Measurements from ENCODE around the gene SAMD4A. TPM values are rescaled to one million over a fixed set of nuclear protein-coding genes. Genes with fewer than 3 reads are reported as not detected.
"Not testable (repeated sequence)": the region's sequence is repeated elsewhere in the genome, so short reads cannot be mapped to it uniquely, and the experiment has no call there.

SAMD4A gene
- total RNA-seq, 1 donor from 2014 or later = 30.6 TPM

DNA sequence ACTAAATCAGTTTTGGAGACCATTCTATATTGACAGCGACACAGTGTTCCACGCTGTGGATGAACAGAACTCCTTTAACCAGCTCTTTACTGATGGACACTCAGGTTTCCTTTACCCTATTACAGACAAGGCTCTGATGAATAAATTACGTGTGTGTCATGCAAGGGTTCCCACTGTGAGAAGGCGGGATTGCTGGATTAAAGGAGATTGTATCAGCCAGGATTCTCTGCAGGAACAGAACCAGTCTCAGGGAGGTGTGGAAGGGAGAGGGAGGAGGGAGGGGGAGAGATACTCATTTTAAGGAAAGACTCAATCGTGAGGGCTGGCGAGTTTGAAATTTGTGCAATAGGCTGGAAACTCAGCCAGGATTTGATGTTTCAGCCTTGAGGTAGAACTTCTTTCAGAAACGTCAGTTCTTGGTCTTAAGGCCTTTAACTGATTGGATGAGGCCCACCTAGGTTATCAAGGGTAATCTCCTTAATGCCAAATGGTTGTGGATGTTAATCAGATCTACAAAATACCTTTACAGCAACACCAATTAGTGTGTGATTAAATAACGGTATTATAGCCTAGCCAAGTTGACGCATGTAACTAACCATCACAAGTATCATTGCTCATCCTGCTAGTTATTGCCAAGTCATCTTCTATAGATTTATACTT, 231.7 kb downstream of the SAMD4A start:
- DNase-seq (no peak), ATAC-seq (no peak)
- Histone ChIP-seq H3K4me1 (no peaks in the 10 kb centered on the region), H3K36me3 (no peaks in the 10 kb centered on the region), H3K9me3 (peaks cover 5% of the 10 kb centered on the region), H3K4me3 (no peak overlapping the region), H3K27ac (no peak overlapping the region), H3K27me3 (ENCODE audit: low read depth) (no peaks in the 10 kb centered on the region)
- intact Hi-C loops (cut with DNase I) = no loop called here
- TF ChIP-seq, protein P1, sequence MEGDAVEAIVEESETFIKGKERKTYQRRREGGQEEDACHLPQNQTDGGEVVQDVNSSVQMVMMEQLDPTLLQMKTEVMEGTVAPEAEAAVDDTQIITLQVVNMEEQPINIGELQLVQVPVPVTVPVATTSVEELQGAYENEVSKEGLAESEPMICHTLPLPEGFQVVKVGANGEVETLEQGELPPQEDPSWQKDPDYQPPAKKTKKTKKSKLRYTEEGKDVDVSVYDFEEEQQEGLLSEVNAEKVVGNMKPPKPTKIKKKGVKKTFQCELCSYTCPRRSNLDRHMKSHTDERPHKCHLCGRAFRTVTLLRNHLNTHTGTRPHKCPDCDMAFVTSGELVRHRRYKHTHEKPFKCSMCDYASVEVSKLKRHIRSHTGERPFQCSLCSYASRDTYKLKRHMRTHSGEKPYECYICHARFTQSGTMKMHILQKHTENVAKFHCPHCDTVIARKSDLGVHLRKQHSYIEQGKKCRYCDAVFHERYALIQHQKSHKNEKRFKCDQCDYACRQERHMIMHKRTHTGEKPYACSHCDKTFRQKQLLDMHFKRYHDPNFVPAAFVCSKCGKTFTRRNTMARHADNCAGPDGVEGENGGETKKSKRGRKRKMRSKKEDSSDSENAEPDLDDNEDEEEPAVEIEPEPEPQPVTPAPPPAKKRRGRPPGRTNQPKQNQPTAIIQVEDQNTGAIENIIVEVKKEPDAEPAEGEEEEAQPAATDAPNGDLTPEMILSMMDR (IDR thresholded peaks at IDR 0.05) = no peak

DNA sequence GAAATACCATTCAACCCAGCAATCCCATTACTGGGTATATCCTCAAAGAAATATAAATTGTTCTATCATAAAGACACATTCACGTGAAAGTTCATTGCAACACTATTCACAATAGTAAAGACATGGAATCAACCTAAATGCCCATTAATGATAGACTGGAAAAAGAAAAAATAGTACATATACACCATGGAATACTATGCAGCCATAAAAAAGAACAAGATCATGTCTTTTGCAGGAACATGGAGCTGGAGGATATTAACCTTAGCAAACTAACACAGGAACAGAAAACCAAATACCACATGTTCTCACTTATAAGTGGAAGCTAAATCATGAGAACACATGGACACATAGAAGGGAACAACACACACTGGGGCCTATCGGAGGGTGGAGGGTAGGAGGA, 234.6 kb downstream of the SAMD4A start:
- intact Hi-C loops (cut with DNase I); DNase-seq; H3K4me3 ChIP-seq; H3K4me1 ChIP-seq; H3K36me3 ChIP-seq; ATAC-seq; H3K27me3 ChIP-seq (ENCODE audit: low read depth); H3K9me3 ChIP-seq; H3K27ac ChIP-seq: not testable (repeated sequence)

DNA sequence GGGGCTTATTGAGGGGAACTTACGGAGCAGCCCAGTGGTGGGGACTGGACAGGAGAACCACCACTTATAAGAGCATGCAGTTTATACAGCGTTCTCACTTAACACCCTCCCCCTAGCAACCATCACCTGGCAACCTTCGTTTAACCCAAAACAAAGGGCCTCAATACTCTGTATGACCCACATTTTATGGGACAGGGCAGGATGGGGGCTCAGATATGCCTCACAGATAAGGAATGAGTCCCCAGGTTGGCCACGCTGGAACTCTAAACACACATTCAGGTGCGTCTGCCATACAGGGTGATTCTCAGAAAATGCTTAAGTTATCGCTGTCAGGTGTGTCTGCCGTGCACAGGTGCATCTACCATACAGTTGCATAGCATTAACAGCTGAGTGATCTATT, 236.5 kb downstream of the SAMD4A start:
- Histone ChIP-seq H3K9me3 (no peaks in the 10 kb centered on the region), H3K27me3 (ENCODE audit: low read depth) (no peaks in the 10 kb centered on the region), H3K27ac (no peak overlapping the region), H3K4me1 (peaks cover 9% of the 10 kb centered on the region), H3K36me3 (no peaks in the 10 kb centered on the region), H3K4me3 (no peak overlapping the region)
- intact Hi-C loops (cut with DNase I) = no loop called here
- no peak for ATAC-seq
- no peak for DNase-seq
- TF ChIP-seq, protein P1 (IDR thresholded peaks at IDR 0.05) = no peak

DNA sequence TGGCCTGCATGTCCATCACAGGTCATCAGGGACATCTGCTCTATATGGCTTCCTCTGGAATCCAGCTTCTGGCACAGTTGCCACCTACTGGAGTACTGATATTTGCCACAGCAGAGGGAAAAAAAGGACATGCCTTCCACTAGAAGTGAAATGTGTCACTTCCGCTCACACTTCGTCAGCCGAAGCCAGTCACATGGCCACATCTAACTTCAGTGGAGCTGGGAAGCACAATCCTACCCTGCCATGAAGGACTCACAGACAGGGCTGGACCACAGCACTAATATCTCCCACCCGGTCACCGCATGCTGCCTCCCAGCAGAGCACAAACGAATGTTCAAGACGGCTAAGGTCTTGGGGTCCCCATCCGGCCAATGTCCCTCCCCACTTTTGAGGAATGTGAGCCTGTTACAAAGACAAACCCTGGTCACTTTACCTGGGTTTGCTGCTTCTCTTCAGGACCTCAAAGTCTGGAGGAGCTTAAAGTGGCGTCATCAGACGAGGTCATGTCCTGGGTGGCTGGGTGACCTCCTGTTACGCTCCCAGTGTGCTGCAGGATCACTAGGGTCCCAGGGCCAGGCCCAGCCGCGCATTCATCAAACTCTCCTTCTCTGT, 237.1 kb downstream of the SAMD4A start:
- Histone ChIP-seq H3K36me3 (no peaks in the 10 kb centered on the region), H3K9me3 (no peaks in the 10 kb centered on the region), H3K4me1 (peaks cover 9% of the 10 kb centered on the region), H3K27me3 (ENCODE audit: low read depth) (no peaks in the 10 kb centered on the region), H3K4me3 (no peak overlapping the region), H3K27ac (no peak overlapping the region)
- no peak for DNase-seq
- TF ChIP-seq, protein P1 (IDR thresholded peaks at IDR 0.05) = no peak
- no peak for ATAC-seq
- intact Hi-C loops (cut with DNase I) = no loop called here

DNA sequence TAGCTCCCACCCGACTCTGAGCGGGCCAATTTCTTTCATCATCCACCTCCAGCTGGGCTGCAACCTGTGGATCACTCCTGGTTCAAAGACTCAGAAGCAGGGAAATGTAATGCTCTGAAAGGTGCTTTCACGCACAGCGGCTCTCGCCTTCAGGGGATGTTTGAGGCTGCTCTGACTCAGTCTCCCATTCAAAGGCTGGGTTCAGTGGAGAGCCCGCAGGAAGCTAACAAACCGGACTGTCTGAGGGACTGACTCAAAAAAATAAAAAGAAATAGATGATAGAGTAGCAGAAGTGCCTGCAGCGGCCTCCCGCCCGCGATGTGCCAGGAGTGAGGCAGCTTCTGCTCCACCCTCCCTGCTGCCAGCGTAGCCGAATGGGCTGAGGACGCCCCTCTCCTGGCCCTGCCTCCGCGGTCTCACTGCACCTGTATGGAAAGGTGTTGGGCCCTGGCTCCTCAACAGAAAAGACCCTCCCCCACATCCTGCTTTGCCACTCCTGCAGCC, 237.7 kb downstream of the SAMD4A start:
- H3K4me3 ChIP-seq = no peak overlapping the region
- ATAC-seq = no peak
- peaks cover 9% of the 10 kb centered on the region for H3K4me1 ChIP-seq
- H3K27me3 ChIP-seq (ENCODE audit: low read depth) = no peaks in the 10 kb centered on the region
- no peaks in the 10 kb centered on the region for H3K9me3 ChIP-seq
- TF ChIP-seq, protein P1 (IDR thresholded peaks at IDR 0.05) = no peak
- H3K27ac ChIP-seq = no peak overlapping the region
- H3K36me3 ChIP-seq = no peaks in the 10 kb centered on the region
- DNase-seq = no peak
- intact Hi-C loops (cut with DNase I) = no loop called here

DNA sequence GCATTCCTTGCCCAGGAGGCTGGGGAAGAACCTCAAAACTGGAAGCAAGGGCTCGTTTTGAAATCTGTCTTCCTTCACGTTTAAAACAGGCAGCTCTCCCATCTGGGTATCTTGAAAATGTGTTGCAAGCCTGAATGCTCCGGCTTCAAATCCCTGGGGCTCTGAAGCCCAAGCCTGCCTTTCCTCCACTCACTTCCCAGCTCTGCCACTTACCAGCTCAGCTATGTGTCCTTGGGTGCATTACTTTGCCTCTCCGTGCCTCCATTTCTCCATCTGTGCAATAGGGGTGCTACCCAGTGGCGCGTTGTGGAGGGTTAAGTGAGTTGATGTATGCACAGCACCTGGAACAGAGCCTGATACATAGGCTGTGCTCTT, 238.1 kb downstream of the SAMD4A start:
- H3K27ac ChIP-seq = no peak overlapping the region
- intact Hi-C loops (cut with DNase I) = no loop called here
- no peaks in the 10 kb centered on the region for H3K9me3 ChIP-seq
- H3K27me3 ChIP-seq (ENCODE audit: low read depth) = no peaks in the 10 kb centered on the region
- H3K36me3 ChIP-seq = no peaks in the 10 kb centered on the region
- peak in 1 of 2 donors; percentile 13 for ATAC-seq
- H3K4me1 ChIP-seq = peaks cover 9% of the 10 kb centered on the region
- H3K4me3 ChIP-seq = no peak overlapping the region
- TF ChIP-seq, protein P1 (IDR thresholded peaks at IDR 0.05) = no peak
- no peak for DNase-seq

All from lower lobe of right lung (tissue), 2 donors.